ENCODE measurements around the gene OXCT1.

GRCh38 chr5:41877408-41877807 is 7.2 kb upstream of the OXCT1 start:
- TF ChIP-seq CTCF (conservative IDR thresholded peaks at IDR 0.05) (no peak), ZFX (IDR thresholded peaks at IDR 0.05) (no peak)
